Ascending aorta (tissue), 2 donors: ENCODE data around the gene PTPN6. TPM values are rescaled to one million over a fixed set of nuclear protein-coding genes. Genes with fewer than 3 reads are reported as not detected.
"Not testable (repeated sequence)": the region's sequence is repeated elsewhere in the genome, so short reads cannot be mapped to it uniquely, and the experiment has no call there.

Source experiments
- DNase-seq, 2 donors: peaks; one replicate each; pipeline ENCODE4 v3.0.0-alpha.2; 2019; ENCODE audit warnings: low spot score in 2 of 2
- H3K27ac ChIP-seq, 2 donors: fragments of 200-600 bp; sonication (generic); one replicate each; pipeline ENCODE4 v1.5.1; 2016 to 2017; ENCODE audit warnings: mild to moderate bottlenecking in 1 of 2
- H3K27me3 ChIP-seq: fragments of 200-600 bp; sonication (generic); one replicate; pipeline ENCODE4 v1.5.1; 2017
- H3K36me3 ChIP-seq, 2 donors: fragments of 200-600 bp; sonication (generic); one replicate each; pipeline ENCODE4 v1.5.1; 2016
- H3K4me1 ChIP-seq, 2 donors: fragments of 200-600 bp; sonication (generic); one replicate each; pipeline ENCODE4 v1.5.1; 2016 to 2017; ENCODE audit warnings: mild to moderate bottlenecking in 1 of 2
- H3K4me3 ChIP-seq, 2 donors: fragments of 200-600 bp; sonication (generic); one replicate each; pipeline ENCODE4 v1.5.1; 2016 to 2017; ENCODE audit warnings: mild to moderate bottlenecking in 1 of 2
- H3K9me3 ChIP-seq, 2 donors: fragments of 200-600 bp; sonication (generic); one replicate each; pipeline ENCODE4 v1.5.1; 2016
- CTCF ChIP-seq, 3 experiments: fragments of 200-600 bp in 2 of 3; fragments of 450-650 bp in 1 of 3; sonication (generic) in 2 of 3; IDR thresholded peaks; one replicate each; pipeline ENCODE4 v1.5.1; 2016 to 2019; ENCODE audit warnings: antibody characterized with exemption in 3 of 3, mild to moderate bottlenecking in 1 of 3, moderate library complexity in 1 of 3
- intact Hi-C: fragments of 100-400 bp; cut with DNase I; formaldehyde crosslinking; loops from one replicate; pipeline ENCODE4 v1.15.1; 2023
- total RNA-seq: library from RNA; depleted of rRNA; stranded (reverse); fragments of >200 nt; gene quantifications from one replicate; pipeline ENCODE4 v1.1.0, GENCODE V29; 2016

Gene PTPN6
- total RNA-seq: 1.7 TPM

GRCh38 chr12:6950811-6951540, at the start of gene PTPN6:
PTPN6 (plus strand) TSS chr12:6951356; CDS start chr12:6951513, 157 bp downstream.
- Histone ChIP-seq H3K27me3 (no peaks in the 10 kb centered on the region), H3K4me1 (no peaks in the 10 kb centered on the region), H3K4me3 (peak within 1 kb of the TSS in 1 of 2 donors; percentile 57), H3K36me3 (peaks cover 3 to 8% of the 10 kb centered on the region in 2 donors), H3K9me3 (no peaks in the 10 kb centered on the region), H3K27ac (peak within 1 kb of the TSS; percentile 38 to 39)
- DNase-seq: peak in 1 of 2 donors; percentile 77
- no peak for TF ChIP-seq CTCF (IDR thresholded peaks at IDR 0.05)
- intact Hi-C loops: no loop called here

DNA sequence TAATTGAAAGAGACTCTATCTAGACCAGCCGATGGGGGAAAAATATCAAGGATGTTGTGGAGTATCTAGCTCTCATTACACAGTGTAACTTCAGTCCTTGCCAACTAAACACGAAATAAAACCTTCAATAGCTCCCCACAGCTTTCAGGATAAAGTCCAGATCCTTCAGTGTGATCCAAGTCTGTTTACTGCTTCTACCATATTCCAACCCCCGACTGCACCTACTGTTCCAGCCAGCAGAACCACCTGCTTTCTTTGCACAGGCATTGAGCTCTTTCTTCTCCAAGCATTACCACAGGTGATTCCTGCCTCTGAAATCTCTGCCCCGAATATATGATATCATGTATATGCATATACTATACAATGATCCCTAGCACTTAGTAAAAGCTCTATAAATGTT, 48.7 kb upstream of the PTPN6 start:
- intact Hi-C loops: no loop called here
- Histone ChIP-seq H3K4me3 (no peak overlapping the region), H3K36me3 (peaks cover 0 to 4% of the 10 kb centered on the region in 2 donors), H3K9me3 (no peaks in the 10 kb centered on the region), H3K27me3 (no peaks in the 10 kb centered on the region), H3K27ac (no peak overlapping the region), H3K4me1 (peaks cover 0 to 5% of the 10 kb centered on the region in 2 donors)
- DNase-seq: no peak
- TF ChIP-seq CTCF (IDR thresholded peaks at IDR 0.05): no peak

GRCh38 chr12:6903722-6904121, 47.4 kb upstream of the PTPN6 start:
- intact Hi-C loops: loop anchor here (1.0 kb wide), 3 partner anchors 12 to 36 kb away; partner anchors contain the start of genes SPSB2 and TPI1
- peaks cover 0 to 5% of the 10 kb centered on the region in 2 donors for H3K4me1 ChIP-seq
- DNase-seq: no peak
- TF ChIP-seq CTCF (IDR thresholded peaks at IDR 0.05): no peak
- H3K4me3 ChIP-seq: no peak overlapping the region
- H3K9me3 ChIP-seq: no peaks in the 10 kb centered on the region
- H3K27ac ChIP-seq: peak overlapping the region in 1 of 2 donors; percentile 73
- H3K36me3 ChIP-seq: peaks cover 0 to 4% of the 10 kb centered on the region in 2 donors
- no peaks in the 10 kb centered on the region for H3K27me3 ChIP-seq

DNA sequence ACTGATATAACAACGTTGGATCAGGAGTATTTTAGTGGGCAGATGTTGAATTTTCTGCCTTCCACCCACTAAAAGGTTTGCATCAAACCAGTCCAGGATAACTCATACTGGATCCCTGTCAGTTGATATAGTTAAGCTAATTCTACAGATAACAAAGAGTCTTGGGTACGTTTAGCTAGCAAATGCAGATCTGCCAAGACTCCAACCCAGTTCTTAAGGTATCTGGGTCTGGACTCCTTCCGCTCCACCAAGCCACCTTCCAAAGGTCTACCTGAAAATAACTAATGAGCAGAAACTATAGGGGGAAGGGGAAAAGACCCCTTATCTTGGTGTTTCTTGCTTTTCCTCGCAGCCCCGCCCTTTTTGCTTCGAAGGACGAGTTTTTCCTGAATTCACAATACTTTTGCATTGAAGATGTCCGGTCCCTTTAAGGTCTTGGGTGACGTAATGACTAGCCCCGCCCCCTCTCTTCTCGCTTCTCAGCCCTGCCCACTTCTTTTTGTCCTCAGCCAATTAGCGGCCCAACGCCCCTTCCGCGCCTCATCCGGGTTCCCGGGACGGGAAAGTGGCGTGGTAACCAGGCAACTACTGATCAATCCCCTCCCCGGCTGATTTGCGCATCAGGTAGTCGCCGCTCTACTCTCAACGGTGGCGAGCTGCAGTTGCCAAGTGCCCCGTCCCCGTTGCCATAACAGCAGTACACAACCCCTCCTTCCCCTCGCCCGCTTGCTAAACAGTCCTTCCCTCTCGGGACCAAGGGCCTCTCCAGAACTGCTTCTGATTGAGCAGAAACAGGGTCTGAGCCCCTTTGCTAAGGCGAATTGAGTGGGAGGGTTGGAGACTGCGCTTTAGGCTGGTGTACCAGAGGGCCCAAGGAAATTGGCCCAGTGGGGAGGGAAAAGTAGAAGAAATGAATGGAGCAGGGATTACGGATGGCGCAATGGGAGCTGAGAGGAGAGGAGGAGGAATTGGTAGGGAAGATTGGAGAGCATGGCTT, 46.6 kb upstream of the PTPN6 start, which contains the start of gene LRRC23:
LRRC23 (plus strand) TSS at position 543 of the 997 bp plus-strand sequence. CDS start 812 bp downstream, outside the sequence.
- Histone ChIP-seq H3K27me3 (no peaks in the 10 kb centered on the region), H3K9me3 (no peaks in the 10 kb centered on the region), H3K4me3 (peak within 1 kb of the TSS; percentile 58 to 81), H3K36me3 (peaks cover 0 to 4% of the 10 kb centered on the region in 2 donors), H3K27ac (peak within 1 kb of the TSS; percentile 73 to 82), H3K4me1 (peaks cover 0 to 5% of the 10 kb centered on the region in 2 donors)
- intact Hi-C loops: loop anchor here (1.0 kb wide), 3 partner anchors 13 to 37 kb away; partner anchors contain the start of genes SPSB2 and TPI1
- peak; percentile 89 to 99 for DNase-seq
- no peak for TF ChIP-seq CTCF (IDR thresholded peaks at IDR 0.05)

DNA sequence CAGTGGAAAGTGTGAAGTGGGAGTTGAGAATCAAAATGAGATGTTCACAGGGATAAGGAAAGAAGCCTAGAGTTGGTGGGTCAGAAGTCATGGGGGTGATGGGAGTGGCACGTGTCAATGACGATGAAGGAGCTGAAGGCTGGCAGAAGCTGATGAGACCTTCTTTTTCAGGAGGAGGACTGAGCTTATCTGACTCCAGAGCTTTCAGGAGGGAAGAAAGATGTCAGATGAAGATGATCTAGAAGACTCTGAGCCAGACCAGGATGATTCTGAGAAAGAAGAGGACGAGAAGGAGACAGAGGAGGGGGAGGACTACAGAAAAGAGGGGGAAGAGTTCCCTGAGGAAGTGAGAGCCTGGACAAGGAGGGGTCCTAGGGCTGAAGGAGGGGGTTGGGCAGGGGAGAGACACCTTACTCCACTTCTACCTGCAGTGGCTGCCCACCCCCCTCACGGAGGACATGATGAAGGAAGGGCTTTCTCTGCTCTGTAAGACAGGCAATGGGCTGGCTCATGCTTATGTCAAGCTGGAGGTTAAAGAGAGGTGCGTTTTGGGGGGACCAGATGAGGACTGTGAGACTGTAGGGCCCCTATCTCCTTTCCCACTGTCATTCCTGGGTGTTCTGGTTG, 45.6 kb upstream of the PTPN6 start:
- no peak for DNase-seq

DNA sequence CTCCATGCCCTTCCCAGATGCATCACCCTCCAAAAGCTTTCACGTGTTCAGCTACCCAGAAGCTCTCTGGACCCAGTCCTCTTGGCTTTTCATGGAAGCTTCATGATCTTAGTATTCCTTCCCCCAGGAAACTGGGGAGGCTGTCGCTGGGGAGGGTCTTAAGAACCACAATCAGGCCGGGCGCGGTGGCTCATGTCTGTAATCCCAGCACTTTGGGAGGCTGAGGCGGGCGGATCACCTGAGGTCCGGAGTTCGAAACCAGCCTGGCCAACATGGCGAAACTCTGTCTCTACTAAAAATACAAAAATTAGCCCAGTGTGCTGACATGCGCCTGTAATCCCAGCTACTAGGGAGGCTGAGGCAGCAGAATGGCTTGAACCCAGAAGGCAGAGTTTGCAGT, 43.0 kb upstream of the PTPN6 start:
- intact Hi-C loops, H3K27me3 ChIP-seq, H3K27ac ChIP-seq, H3K9me3 ChIP-seq, H3K4me3 ChIP-seq, H3K4me1 ChIP-seq, DNase-seq, H3K36me3 ChIP-seq: not testable (repeated sequence)

More for the DNA sequence above, 45.6 kb upstream of the PTPN6 start:
- TF ChIP-seq CTCF (IDR thresholded peaks at IDR 0.05): no peak
- Histone ChIP-seq H3K27me3 (no peaks in the 10 kb centered on the region), H3K9me3 (no peaks in the 10 kb centered on the region), H3K4me1 (peaks cover 0 to 5% of the 10 kb centered on the region in 2 donors), H3K4me3 (peak overlapping the region; percentile 58 to 81), H3K27ac (peak overlapping the region; percentile 73 to 82), H3K36me3 (peaks cover 0 to 4% of the 10 kb centered on the region in 2 donors)
- intact Hi-C loops: no loop called here
